ENCODE results near the gene ADGRD2. TPM values are rescaled to one million over a fixed set of nuclear protein-coding genes. Genes with fewer than 3 reads are reported as not detected.

ADGRD2 gene
- total RNA-seq, 1 experiment from 2014 or later, result not detected

GRCh38 chr9:124426361-124426760 lies 23.9 kb upstream of the ADGRD2 start:
- H3K9me3 ChIP-seq (ENCODE audit: control insufficient read depth, insufficient read depth, low read depth, low read length), result no peaks in the 10 kb centered on the region
- H3K4me3 ChIP-seq (ENCODE audit: low read depth in 2 of 2, low read length in 2 of 2), result no peak overlapping the region
- H3K27ac ChIP-seq (ENCODE audit: low read length), result no peak overlapping the region
- no peak for TF ChIP-seq CTCF (IDR thresholded peaks at IDR 0.05)
- TF ChIP-seq SIN3A (IDR thresholded peaks at IDR 0.05; ENCODE audit: borderline replicate concordance, insufficient read depth, low read depth, low read length), result no peak
- no peak for TF ChIP-seq REST (IDR thresholded peaks at IDR 0.05; ENCODE audit: insufficient read depth in 1 of 2, low read depth in 2 of 2, low read length in 1 of 2)
- no peak for TF ChIP-seq POLR2AphosphoS5 (IDR thresholded peaks at IDR 0.05; ENCODE audit: low read depth, low read length)
- TF ChIP-seq TCF7L2 (IDR thresholded peaks at IDR 0.05; ENCODE audit: low read depth, low read length), result no peak
- ChIA-PET POLR2A (no interaction called here), CTCF (no interaction called here)
- in situ Hi-C loops (cut with HindIII; ENCODE audit: low pct_unique_long_range_greater_than_20kb, low sequenced_read_pairs), result no loop called here
- H3K36me3 ChIP-seq (ENCODE audit: control insufficient read depth, insufficient read depth, low read length), result no peaks in the 10 kb centered on the region
- intact Hi-C loops (cut with micrococcal nuclease; ENCODE audit: unreplicated experiment), result no loop called here
- DNase-seq (ENCODE audit: low read depth, low spot score) (no peak), ATAC-seq (no peak)
- H3K27me3 ChIP-seq (ENCODE audit: control insufficient read depth, insufficient read depth, low read length), result no peaks in the 10 kb centered on the region
- BruUV-seq (replicated peaks), result no TSS peak
- H3K4me1 ChIP-seq (ENCODE audit: control insufficient read depth, insufficient read depth, low read length), result no peaks in the 10 kb centered on the region; the same call in 1 of the 2 replicates

GRCh38 chr9:124427281-124427680 lies 23.0 kb upstream of the ADGRD2 start:
- no peaks in the 10 kb centered on the region for H3K9me3 ChIP-seq (ENCODE audit: control insufficient read depth, insufficient read depth, low read depth, low read length)
- no peak for DNase-seq (ENCODE audit: low read depth, low spot score)
- ATAC-seq, result no peak
- POLR2A ChIA-PET, result no interaction called here
- no peaks in the 10 kb centered on the region; the same call in 1 of the 2 replicates for H3K4me1 ChIP-seq (ENCODE audit: control insufficient read depth, insufficient read depth, low read length)
- BruUV-seq (replicated peaks), result no TSS peak
- H3K27me3 ChIP-seq (ENCODE audit: control insufficient read depth, insufficient read depth, low read length), result no peaks in the 10 kb centered on the region
- H3K27ac ChIP-seq (ENCODE audit: low read length), result no peak overlapping the region
- H3K4me3 ChIP-seq (ENCODE audit: low read depth in 2 of 2, low read length in 2 of 2), result no peak overlapping the region
- intact Hi-C loops (cut with micrococcal nuclease; ENCODE audit: unreplicated experiment), result no loop called here
- no peaks in the 10 kb centered on the region for H3K36me3 ChIP-seq (ENCODE audit: control insufficient read depth, insufficient read depth, low read length)
- CTCF ChIA-PET, result no interaction called here
- no peak for TF ChIP-seq SIN3A (IDR thresholded peaks at IDR 0.05; ENCODE audit: borderline replicate concordance, insufficient read depth, low read depth, low read length)
- no peak for TF ChIP-seq TCF7L2 (IDR thresholded peaks at IDR 0.05; ENCODE audit: low read depth, low read length)
- no peak for TF ChIP-seq REST (IDR thresholded peaks at IDR 0.05; ENCODE audit: insufficient read depth in 1 of 2, low read depth in 2 of 2, low read length in 1 of 2)
- TF ChIP-seq CTCF (IDR thresholded peaks at IDR 0.05), result no peak
- TF ChIP-seq POLR2AphosphoS5 (IDR thresholded peaks at IDR 0.05; ENCODE audit: low read depth, low read length), result no peak
- in situ Hi-C loops (cut with HindIII; ENCODE audit: low pct_unique_long_range_greater_than_20kb, low sequenced_read_pairs), result no loop called here

All from Panc1 (cell line).